Progenitor cell of endocrine pancreas (in vitro differentiated cells): ENCODE measurements around the gene MROH2A. TPM values are rescaled to one million over a fixed set of nuclear protein-coding genes. Genes with fewer than 3 reads are reported as not detected.

Experiments
- DNase-seq: peaks from one replicate; pipeline ENCODE4 v3.0.0; 2021; ENCODE audit warnings: low spot score; ENCODE audit not compliant: unreplicated experiment
- H3K27ac Mint-ChIP-seq: 2 replicates; pipeline ENCODE4 v1.8.0; 2021; ENCODE audit warnings: mild to moderate bottlenecking, moderate library complexity, mixed read lengths
- H3K27me3 Mint-ChIP-seq: 2 replicates; pipeline ENCODE4 v1.8.0; 2021; ENCODE audit warnings: mixed read lengths
- H3K36me3 Mint-ChIP-seq: 2 replicates; pipeline ENCODE4 v1.8.0; 2022; ENCODE audit warnings: mixed read lengths; ENCODE audit not compliant: insufficient read depth
- H3K4me1 Mint-ChIP-seq: 2 replicates; pipeline ENCODE4 v1.8.0; 2021; ENCODE audit warnings: low read depth, mixed read lengths
- H3K4me3 Mint-ChIP-seq: 2 replicates; pipeline ENCODE4 v1.8.0; 2021; ENCODE audit warnings: low read depth, mild to moderate bottlenecking, moderate library complexity, mixed read lengths
- H3K9me3 Mint-ChIP-seq: 2 replicates; pipeline ENCODE4 v1.8.0; 2021; ENCODE audit warnings: low read depth, mixed read lengths
- total RNA-seq: library from RNA; stranded (reverse); gene quantifications from 2 replicates; pipeline ENCODE4 v1.2.1, GENCODE V29; 2021
- TF ChIP-seq, protein P1 (sequence below): fragments of 200-600 bp; sonication (generic); IDR thresholded peaks from one replicate; pipeline ENCODE4 v1.5.0; 2021; ENCODE audit warnings: antibody characterized with exemption, mild to moderate bottlenecking; ENCODE audit not compliant: unreplicated experiment

Gene MROH2A
- total RNA-seq, 1 donor from 2014 or later: not detected

DNA sequence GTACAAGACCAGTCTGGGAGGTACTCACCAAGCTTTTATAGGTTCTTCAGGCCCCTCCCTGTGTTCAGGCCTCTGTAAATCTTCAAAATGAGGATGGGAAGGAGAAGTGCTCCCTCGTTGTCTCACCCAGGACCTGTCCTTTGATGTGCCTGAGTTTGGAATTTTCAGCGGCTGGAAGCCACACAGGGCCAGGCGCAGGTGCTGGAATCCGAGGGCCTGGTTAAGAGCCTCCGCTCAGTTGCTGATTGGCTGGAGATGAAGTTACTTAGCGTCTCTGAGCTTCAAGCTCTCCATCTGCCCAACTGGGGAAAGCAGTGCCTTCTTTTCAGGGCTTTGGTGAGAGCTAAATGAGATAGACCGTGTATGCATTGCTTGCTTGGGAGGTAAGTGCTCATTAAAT is 46.2 kb downstream of the MROH2A start:
- H3K36me3 Mint-ChIP-seq: peaks cover 1% of the 10 kb centered on the region
- no peak for DNase-seq
- TF ChIP-seq, protein P1, sequence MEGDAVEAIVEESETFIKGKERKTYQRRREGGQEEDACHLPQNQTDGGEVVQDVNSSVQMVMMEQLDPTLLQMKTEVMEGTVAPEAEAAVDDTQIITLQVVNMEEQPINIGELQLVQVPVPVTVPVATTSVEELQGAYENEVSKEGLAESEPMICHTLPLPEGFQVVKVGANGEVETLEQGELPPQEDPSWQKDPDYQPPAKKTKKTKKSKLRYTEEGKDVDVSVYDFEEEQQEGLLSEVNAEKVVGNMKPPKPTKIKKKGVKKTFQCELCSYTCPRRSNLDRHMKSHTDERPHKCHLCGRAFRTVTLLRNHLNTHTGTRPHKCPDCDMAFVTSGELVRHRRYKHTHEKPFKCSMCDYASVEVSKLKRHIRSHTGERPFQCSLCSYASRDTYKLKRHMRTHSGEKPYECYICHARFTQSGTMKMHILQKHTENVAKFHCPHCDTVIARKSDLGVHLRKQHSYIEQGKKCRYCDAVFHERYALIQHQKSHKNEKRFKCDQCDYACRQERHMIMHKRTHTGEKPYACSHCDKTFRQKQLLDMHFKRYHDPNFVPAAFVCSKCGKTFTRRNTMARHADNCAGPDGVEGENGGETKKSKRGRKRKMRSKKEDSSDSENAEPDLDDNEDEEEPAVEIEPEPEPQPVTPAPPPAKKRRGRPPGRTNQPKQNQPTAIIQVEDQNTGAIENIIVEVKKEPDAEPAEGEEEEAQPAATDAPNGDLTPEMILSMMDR: no peak
- H3K9me3 Mint-ChIP-seq: peaks cover 3% of the 10 kb centered on the region
- H3K4me3 Mint-ChIP-seq: no peak overlapping the region
- H3K4me1 Mint-ChIP-seq: no peaks in the 10 kb centered on the region
- H3K27me3 Mint-ChIP-seq: peaks cover 2% of the 10 kb centered on the region
- H3K27ac Mint-ChIP-seq: no peak overlapping the region

DNA sequence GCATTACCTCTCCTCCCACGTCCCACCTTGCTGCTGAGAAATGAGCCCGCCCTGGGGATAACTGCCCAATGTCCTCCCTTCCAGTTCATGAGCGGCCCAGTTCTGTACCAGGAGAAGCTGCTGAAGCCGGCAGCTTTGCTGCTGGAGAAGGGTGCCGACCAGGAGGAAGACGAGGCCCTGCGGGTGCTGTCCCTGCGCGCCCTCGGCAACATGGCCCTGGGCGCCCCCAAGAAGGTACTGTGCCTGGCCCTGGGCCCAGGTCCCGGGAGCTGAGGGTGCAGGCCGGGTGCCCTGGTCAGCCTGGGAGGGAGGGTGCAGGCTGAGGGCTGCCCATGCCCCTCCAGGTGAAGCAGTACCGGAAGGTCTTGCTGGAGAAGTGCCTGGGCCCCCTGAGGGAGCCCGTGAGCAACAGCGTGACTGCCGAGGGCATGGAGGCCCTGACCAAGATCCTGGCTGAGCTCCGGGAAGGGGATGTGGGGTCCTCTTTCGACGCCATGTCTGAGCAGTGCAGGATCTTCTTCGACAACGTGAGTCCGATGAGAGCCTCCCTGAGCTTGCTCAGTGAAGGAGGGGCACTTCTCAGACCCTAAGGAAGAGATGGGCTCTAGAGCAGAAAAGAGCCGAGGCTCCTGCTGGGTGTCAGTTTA is 50.5 kb downstream of the MROH2A start:
- Mint-ChIP-seq H3K27me3 (peaks cover 2% of the 10 kb centered on the region), H3K4me1 (no peaks in the 10 kb centered on the region), H3K9me3 (peaks cover 3% of the 10 kb centered on the region), H3K4me3 (no peak overlapping the region), H3K27ac (no peak overlapping the region), H3K36me3 (peaks cover 1% of the 10 kb centered on the region)
- TF ChIP-seq, protein P1: no peak
- DNase-seq: no peak

DNA sequence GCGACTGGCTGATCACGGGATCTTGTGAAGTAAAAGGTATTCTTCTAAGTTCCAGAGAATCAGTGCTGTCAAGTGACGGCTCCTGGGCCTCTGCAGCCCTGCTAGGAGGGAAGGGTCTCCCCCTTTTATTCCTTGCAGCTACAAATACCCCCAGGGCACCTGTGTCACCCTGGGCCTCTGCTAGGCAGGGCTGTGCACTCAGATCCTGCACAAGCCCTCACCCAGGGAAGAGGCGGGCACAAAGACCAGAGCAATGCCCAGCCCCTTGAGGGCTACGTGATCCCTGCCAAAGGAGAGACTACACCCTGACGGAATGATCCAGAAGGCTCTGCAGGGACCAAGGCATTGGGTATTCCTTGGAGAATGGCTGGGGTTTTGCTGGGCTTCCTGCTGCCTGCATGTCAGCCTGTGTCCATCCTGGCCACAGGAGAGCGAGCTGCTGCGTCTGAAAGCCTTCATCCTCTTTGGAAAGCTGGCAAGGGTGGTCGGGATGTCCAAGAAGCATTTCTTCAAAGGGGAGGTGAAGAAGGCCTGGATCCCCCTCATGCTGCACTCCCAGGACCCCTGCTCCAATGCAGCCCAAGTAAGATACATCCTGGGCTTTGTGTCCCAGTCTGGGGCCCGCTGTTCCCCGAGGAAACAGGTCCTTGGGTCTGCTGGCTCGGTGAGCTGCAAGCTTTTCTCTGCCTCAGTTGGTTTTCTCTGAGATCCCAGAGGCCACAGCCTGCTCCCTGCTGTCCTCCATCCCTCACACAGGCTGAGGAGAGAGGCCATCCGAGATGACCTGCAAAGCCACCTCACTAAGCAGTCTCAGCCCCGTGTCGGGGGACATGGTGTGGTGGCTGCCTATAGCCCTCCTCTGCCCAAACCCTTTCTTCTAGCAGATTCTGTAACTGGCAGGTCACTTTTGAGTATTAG is 51.3 kb downstream of the MROH2A start:
- no peak for DNase-seq
- TF ChIP-seq, protein P1: no peak
- Mint-ChIP-seq H3K36me3 (peaks cover 1% of the 10 kb centered on the region), H3K27ac (no peak overlapping the region), H3K27me3 (peaks cover 2% of the 10 kb centered on the region), H3K4me3 (no peak overlapping the region), H3K4me1 (no peaks in the 10 kb centered on the region), H3K9me3 (peaks cover 3% of the 10 kb centered on the region)

DNA sequence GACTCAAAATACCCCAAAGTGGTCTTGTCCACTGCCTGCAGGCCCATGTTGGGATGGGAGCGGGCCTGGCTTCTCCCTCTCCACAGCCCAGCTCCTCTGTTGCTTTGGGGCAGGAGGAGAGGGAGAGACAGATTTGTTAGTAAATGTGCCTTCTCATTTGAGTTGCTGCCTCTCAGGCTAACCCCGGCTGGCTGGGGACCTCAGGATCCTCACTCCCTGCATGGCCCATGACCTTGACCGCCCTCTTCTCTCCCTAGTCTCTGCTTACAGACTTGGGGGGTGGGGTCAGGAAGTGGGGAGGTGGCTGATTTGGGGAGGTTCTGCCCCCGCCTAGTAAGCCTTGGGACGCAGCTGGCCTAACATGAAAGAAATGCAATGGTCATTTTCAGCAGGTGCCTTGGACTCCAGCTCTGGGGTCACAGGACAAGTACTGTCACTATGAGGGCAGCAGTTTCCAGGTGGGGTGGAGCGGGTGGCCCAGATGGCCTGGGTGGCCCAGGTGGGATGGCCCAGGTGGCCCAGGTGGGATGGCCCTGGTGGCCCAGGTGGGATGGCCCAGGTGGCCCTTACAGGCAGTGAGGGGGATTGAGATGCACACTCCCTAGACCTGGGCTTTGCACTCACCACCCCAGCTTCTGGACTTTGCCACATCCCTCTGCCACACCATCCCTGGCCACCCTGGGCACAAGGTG is 52.1 kb downstream of the MROH2A start:
- DNase-seq: no peak
- Mint-ChIP-seq H3K27me3 (peaks cover 2% of the 10 kb centered on the region), H3K36me3 (peaks cover 4% of the 10 kb centered on the region), H3K9me3 (peaks cover 3% of the 10 kb centered on the region), H3K27ac (no peak overlapping the region), H3K4me3 (no peak overlapping the region), H3K4me1 (no peaks in the 10 kb centered on the region)
- TF ChIP-seq, protein P1: no peak
